ENCODE measurements around the gene MFSD6L.
"Not testable (repeated sequence)": the region's sequence is repeated elsewhere in the genome, so short reads cannot be mapped to it uniquely, and the experiment has no call there.

MFSD6L gene

GRCh38 chr17:8825802-8826201 lies 26.6 kb upstream of the MFSD6L start:
- DNase-seq: no peak

- DNase-seq: no peak
These were observed 24.1 kb upstream of the MFSD6L start for GRCh38 chr17:8823279-8823678.

DNA sequence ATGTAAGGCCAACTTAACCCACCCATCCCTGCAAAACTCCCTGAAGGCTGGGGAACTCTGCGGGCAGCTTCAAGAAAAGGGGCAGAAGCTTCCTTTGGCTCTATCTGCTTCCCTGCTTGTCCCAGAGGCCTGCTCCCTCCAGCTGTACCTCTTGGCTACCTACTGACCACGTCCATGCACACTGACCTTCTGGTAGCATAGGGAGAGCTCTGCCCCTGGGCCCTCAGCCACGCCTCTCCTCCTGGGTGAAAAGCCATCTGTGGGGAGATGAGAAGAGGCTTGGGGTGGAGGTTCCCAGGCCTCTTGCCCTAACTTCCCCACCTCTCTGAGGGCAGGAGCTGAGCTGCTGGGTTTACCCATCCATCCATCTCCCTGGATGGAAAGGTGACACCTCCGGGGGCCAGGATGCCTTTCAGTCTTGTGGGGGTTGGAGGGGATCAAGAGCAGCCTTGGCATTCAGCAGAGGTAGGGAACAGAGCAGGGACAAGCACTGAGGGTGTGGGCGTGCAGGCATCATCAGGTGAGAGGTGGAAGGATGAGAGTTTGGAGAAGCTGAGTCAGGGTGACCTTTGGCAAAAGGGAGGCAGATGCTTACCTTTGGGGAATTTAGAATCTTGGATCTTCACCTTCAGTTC lies 23.4 kb upstream of the MFSD6L start:
- DNase-seq: no peak

GRCh38 chr17:8821446-8822105 lies 22.4 kb upstream of the MFSD6L start:
- DNase-seq: no peak

DNA sequence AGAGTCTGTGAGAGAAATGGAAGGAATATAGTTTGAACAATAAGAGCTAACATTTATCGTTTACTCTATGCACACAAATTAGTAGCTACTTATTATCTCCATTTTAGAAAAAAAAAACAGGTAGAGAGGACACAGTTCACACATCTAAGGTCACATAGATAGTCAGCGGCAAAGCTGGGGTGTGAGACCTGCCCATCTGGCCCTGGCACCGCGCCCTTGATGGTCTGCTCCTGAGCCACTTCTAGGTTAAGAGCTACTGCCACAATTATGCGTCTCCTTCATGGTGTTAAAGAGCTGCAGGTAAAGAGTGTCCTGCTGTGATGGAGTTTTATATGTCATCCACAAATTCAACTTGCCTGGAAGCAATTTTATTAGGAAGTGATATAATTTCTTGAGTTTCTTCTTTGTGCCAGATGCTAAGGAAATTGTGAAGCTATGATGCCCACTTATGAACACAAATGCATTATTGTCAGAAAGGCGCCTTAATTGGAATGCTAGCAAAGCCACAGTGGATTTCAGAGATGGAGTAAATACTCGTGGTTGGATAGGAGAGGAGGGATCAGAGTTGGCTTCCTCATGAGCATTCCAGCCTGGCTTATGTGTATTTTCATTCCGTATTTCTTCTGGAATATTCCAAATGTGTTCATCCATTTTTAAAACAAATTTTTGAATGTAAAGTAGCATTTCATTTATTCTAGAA lies 21.3 kb upstream of the MFSD6L start:
- no peak for DNase-seq

GRCh38 chr17:8818654-8819330 lies 19.6 kb upstream of the MFSD6L start:
- DNase-seq: no peak

- DNase-seq: no peak
These were observed 18.9 kb upstream of the MFSD6L start for GRCh38 chr17:8818047-8818446.

GRCh38 chr17:8806926-8807550 lies 7.9 kb upstream of the MFSD6L start:
- peak; percentile 77 for DNase-seq

GRCh38 chr17:8806253-8806925 lies 7.2 kb upstream of the MFSD6L start:
- DNase-seq: peak; percentile 18

DNA sequence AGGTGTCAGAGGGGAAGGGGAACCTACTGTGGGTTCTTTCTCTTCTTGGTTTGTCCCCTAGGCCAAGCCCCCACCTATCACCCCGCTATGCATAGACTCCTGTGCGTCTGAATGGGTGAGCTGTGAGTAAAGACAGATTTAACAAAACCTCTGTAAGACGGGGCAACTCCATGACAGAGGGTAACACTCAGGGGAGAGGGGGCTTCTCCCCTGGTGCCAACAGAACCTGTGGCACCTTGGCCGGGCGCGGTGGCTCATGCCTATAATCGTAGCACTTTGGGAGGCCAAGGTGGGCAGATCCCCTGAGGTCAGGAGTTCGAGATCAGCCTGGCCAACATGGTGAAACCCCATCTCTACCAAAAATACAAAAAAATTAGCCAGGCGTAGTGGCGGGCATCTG lies 6.2 kb upstream of the MFSD6L start:
- not testable (repeated sequence) for DNase-seq

DNA sequence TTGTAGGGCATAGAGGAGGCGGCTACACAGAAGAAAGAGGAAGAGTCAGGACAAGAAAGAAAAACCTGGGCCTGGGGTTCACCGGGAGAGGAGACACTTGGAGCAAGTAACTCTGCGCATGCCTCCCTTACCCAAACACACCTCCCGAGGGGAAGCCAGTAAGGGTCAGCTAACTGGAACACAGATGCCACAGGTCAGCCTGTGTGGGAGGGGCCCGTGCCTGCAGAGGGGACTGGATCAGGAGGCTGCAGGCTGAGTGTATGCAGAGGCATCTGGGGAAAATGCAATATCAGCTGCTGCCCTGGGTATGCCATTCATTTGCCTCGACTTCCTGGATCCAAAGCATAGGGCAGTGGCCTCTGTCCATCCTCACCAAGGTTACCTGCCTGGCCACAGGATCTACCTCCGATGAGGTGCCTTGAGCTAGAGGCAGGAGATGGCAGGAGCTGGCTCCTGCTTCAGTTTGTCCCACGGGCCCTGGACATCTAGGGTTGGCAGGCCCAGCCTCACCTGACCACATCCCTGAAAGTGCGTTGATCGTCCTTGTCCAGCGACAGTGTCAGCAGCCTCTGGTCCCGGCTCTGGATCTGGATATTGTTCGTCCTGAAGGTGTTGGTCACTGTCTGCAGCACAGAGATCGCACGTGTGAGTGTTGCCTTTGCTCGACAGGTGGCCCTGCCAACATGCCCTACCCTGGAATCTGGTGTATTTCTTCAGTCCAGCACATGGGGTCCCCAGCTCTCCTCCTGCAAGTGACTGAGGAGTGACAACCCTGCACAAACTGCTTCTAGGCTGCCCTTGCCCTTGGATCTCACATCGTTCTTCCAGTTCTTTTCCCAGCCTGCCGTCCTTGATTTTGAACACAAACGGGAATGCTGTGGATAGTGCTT lies 4.6 kb upstream of the MFSD6L start:
- no peak for DNase-seq

DNA sequence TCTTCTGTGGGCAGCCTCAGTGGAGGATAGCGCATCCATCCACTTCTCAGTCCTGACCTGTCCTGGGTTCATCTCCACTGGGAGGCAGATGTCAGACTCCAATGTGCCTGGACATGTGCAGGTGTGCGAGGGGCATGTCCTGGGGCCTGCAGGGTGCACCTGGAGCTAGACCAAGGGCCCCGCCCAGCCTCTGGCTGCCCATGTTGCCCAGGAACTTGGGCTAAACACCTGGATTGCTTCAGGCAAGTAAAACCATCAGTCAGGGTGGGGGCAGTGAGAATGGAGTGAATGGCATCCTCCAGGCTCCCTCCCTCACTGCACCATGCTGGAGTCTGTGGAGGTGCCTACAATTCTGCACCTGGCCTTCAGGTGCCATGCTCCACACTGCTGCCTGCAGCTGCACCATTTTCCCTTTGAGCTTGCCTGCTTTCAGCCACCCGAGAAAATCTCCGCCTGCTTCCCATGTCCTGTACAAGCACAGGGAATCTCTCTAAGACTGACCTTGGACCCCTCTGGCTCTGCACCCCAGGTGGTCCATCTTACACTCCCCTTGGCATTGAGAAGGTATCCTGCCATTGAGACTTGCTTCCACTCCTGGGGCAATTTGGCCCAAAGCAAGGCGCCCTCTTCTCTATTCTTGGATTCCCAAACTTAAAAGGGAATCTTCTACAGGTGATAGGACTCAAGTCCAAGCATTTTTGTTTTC lies 2.1 kb upstream of the MFSD6L start:
- DNase-seq: no peak

DNA sequence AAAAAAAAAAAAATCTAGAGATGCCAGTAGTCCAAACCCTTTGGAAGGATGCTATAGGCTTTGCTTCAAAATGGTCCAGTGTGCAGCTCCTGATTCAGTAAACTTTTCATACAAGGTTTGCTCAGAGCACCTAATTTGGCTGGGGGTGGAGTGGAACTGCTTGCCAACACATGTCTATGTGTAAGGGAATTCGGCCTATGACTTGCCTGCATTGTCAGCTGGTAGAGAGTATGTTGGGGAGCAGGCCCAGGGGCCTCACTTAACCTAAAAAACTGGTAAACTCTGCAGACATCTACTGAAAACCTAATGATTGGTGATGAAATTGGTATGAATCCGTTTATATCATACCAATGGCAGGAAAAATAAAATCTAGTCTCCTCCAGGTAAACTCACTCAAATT lies 1.5 kb upstream of the MFSD6L start:
- DNase-seq: no peak

DNA sequence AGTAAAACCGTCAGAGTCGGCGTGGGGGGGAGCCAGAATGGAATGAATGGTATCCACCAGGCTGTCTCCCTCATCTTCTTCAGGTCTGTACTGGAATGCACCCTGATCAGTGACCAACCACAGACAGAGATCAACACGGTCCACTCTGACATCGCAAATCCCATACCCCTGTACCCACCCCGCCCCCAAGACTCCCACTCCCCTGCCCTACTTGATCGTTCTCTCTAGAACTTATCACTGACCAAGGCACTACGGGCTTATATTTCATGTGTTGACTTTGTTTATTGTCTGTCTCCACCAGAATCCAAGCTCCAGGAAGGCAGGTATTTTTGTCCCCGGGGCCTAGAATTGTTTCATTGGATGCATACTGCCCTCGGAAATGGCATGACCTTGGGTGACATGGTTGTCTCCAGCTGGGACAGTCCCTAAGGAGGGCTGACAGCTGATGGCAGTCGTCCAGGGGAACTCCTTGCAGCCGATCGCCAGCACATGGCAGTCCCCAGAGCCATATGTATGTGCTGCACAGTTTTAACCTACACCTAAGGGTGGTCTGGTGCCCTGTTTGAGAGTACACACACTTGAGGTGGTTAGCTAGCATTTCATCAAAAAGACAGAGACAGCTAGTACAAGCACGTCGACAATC lies 526 bp upstream of the MFSD6L start:
- no peak for DNase-seq

DNA sequence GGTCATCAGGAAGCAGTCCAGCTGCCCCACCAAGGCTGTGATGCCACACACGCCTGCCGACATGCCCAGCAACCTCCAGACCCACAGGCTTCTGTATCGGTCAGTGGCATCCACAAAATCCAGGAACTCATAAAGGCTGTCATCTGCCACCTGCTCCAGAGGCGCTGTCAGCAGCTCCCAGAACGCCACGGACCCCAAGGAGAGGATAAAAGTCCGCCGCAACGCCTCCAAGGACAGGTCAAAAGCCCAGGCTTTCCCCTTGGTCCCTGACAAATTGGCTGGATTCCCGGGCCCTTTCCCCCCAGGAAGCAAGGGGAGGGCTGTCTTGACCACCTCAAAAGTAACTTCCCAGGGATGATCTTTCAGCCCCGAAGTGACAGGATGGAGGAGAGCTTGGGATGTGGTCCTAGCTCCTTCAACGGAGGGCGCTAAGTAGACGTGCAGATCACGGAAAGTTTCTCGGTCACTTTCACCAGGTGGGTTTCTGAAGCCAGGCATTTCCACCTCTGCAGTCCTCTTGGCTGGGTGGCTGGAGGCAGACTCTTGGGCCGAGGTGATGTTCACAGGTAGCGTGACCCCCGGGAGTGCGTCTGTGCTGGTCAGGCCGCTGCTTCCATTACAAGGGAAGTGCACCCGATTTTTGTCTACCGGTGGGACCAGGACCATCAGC lies 854 bp downstream of the MFSD6L start:
- DNase-seq: no peak

DNA sequence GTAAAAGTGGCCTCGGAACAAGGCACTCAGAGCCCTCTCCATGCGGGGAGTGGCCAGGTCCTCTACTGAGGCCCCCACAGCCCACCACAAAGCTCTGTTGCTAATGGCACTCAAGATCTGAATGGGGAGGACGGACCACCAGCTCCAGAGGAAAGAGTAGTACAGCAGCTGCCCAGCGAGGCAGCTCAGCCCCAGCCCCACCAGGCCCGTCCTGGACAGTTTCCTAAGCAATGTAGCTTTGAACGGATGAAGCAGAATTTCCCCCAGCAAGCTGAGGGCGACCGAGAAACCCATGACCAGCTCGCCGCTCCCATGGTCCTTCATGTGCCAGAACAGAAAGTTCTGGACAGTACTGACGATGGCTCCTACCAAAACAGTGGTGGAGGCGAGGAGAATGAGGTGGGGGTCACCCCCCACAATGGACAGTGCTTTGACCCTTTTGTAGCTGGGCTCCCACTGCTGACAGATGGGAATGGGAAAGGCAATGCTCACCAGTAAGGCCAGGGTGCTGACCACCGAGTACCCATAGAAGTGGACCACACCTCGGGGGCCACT lies 1.5 kb downstream of the MFSD6L start:
- DNase-seq: no peak

- DNase-seq: no peak
These were observed 4.5 kb downstream of the MFSD6L start for GRCh38 chr17:8794636-8795035.

DNA sequence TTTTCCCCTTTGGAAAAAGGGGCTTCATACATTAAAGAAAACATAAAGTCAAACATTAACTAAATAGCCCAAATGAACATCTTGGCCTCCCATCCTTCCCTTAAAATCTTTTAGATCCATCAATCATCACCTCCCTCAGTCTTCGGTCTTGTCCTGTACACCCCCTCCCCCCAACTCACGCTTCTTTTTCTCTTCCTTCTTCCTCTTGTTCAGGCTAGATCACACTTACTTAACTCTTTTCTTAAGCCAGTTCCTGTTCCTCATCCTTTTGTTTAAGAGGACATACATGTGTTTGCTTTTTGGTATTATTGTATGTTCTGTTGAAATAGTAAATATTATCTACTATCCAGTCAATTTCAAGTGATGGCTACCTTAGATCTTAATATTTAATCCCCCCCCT lies 5.5 kb downstream of the MFSD6L start:
- DNase-seq: no peak

GRCh38 chr17:8792646-8793045 lies 6.5 kb downstream of the MFSD6L start:
- DNase-seq: no peak

DNA sequence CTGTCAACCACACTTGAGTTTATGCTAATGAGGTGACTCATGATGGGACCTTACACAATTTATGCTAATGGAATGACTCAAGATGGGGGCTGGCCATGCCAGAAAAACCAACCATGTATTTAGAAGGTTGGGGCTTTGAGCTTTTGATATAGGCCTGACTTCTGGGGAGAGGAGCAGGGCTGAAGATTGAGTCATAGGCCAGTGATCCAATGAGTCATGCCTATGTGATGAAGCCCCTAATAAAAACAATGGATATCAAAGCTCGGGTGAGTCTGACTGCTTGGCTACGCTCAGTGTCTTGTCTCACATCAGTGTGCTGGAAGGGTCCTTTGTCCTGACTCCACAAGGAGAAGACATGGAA lies 7.3 kb downstream of the MFSD6L start:
- DNase-seq: peak; percentile 24

Measured in CD4-positive, alpha-beta T cell treated with Interferon gamma for 1 hour (primary cell).